ENCODE measurements around the gene FOXJ3. TPM values are rescaled to one million over a fixed set of nuclear protein-coding genes. Genes with fewer than 3 reads are reported as not detected.

FOXJ3 gene
- polyA plus RNA-seq, 4 donors = 33.4 to 46.4 (median 44.4) TPM

DNA sequence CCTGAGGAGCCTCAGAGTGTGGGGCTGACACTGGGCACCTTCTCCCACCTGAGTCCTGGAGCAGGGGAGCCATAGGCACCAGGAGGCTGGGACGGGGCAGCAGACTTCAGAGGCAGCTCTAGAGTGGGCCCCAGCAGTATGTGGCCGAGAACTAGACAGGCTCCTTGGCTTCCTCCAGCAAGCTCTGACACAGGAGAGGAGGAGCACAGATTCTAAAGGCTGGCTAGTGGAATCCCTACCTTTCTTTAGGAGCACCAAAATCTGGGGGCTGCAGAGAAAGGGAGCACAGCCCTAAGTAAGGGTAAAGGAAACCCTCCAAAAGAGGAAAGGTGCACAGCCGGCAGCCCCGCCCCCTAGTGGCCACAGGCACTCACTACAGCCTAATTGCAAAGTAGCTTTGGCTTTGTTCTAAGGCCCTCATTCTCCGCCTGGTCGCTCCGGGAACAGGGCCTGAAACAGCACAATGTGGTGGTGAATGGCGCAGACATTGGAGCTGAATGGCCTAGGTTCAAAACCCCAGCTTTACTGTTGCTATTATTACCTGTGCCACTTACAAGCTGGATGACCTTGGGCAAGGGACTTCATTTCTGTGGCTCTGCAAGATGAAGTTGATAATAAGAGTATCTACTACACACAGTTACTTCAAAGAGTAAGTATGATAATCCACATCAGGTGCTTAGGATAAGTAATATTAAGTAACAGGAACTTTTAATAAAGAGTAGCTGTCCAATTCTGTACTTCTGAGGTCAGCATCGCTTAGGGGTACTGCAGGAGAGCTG, 161.7 kb downstream of the FOXJ3 start:
- peak in 1 of 4 donors; percentile 18 for DNase-seq (ENCODE audit: low read depth in 4 of 4, low spot score in 3 of 4)

DNA sequence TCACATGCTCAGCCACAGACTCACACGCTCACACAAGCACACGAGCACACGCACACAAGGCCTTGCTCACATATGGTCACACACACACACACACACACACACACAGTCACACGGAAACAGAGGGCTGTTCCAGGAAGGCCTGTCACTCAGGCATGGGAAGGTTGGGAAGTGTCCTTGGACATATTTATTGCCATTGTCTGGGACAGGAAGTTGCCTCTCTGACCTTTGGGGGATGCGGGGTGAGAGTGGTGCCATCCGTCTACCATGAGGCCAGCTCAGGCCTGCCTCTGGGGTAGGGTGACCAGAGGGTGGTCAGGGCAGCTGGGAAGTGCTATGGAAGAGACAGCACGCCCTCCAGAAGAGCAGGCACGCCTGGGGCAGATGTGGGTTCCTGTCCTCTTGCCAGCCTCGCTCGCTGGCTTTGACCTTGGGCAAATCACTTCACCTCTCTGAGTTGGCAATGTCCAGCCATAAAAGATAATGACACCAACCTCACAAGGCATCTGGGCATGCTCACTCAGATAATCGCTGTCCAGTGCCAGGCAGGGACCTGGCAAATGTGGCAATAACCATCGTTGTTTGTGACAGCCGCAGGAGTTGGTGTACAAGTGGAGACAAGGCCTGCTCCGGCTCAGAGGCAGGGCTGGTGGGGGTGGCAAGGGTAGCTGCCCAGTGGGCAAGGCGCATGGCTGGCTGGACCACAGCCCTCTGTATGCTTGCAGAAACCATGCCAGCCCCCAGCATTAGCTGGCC, 162.5 kb downstream of the FOXJ3 start:
- DNase-seq (ENCODE audit: low read depth in 4 of 4, low spot score in 3 of 4) = peak in 1 of 4 donors; percentile 31

DNA sequence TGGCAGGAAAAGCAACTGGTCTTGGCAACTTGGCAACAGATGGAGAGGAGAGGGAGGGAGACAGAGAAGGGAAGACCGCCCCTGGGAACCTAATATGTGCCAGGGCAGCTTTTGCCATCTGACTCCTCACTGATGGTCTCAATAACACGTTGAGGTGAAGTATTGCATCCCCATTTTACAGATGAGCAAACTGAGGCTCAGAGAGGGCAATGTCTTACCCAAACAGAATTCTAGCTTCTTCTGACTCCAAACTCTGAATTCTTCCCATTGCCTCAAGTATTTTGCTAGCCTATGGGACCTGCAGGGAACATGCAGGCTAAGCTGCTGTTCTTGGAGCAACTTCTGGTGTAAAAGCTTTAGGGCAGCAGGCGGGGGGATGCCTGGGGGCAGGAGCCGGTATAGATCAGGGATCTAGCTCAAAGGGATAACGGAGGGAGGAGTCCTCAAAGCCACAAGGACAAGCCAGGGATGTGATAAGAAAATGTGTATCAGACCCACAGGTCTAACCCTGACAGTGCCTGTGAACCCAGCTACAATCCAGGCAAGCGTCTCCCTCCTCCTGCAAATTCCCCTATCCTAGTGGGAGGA, 163.3 kb downstream of the FOXJ3 start:
- DNase-seq (ENCODE audit: low read depth in 4 of 4, low spot score in 3 of 4) = no peak

DNA sequence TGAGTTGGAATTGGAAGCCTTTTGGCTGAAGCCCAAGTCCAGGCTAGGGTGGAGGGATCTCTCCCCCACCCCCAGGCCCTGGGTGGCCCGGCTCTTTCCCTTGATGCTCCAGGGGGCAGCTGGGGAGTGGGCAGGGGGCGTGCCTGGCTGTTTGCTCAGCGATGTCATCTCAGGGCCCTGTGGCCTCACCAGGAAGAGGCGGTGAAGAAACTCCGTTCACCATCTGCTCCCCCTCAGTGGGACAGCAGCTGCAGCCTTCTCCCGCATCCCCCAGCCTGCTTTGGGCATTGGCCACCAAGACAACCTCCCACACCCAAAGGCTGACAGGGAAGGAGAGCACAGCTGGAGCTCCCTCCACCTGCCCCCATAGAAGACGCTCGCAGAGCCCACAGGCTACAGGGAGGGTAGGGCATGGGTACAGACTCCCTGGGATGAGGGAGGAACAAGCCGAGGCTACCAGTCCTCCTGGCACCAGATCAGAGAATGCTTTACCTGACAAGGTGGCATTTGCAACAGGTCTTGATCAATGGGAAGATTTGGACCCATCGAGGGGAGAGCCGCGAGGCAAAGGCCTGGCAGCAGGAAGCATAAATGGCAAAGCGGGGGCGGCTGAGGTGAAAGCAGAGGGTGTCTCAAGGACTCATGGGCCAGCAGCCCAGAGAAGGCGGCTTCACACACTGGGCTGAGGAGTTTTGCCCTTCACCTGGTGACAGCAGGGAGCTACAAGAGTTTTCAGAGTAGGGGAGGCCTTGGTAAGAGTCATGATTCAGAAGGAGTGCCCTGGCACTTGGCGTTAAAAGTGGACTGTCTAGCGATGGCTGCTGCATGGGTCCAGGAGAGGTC, 164.0 kb downstream of the FOXJ3 start:
- DNase-seq (ENCODE audit: low read depth in 4 of 4, low spot score in 3 of 4) = no peak

DNA sequence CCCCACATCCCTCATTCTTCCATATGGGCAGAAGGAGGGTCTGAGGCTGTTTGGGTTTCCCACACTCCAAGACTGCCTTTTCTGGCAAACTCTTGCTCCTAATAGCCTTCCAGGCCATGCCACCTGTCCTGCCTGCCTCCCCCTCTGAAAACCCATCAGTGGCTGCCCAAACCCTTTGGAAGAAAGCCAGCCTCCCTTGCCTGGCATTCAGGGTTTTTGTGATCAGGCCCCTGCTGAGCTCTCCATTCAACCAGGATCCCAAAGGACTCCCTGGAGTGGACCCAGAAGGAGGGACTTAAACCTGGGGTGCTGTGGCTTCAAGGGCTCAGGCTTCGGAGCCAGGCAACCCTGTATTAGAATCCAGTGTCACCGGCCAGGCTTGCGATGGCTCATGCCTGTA, 166.3 kb downstream of the FOXJ3 start:
- no peak for DNase-seq (ENCODE audit: low read depth in 4 of 4, low spot score in 3 of 4)

DNA sequence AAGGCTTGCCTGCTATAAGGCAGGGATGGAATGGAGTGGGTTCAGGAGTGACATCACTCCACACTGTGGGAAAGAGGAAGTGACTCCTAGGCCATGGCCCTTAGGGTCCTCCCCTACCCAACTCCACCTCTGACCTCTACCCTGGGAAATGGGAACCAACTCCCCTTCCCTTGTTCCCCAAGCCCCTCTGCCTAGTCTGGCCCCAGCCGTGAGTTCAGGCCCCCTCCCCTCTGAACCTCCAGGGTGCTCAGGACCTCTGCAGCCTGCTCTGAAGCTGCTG, 166.7 kb downstream of the FOXJ3 start:
- no peak for DNase-seq (ENCODE audit: low read depth in 4 of 4, low spot score in 3 of 4)

DNA sequence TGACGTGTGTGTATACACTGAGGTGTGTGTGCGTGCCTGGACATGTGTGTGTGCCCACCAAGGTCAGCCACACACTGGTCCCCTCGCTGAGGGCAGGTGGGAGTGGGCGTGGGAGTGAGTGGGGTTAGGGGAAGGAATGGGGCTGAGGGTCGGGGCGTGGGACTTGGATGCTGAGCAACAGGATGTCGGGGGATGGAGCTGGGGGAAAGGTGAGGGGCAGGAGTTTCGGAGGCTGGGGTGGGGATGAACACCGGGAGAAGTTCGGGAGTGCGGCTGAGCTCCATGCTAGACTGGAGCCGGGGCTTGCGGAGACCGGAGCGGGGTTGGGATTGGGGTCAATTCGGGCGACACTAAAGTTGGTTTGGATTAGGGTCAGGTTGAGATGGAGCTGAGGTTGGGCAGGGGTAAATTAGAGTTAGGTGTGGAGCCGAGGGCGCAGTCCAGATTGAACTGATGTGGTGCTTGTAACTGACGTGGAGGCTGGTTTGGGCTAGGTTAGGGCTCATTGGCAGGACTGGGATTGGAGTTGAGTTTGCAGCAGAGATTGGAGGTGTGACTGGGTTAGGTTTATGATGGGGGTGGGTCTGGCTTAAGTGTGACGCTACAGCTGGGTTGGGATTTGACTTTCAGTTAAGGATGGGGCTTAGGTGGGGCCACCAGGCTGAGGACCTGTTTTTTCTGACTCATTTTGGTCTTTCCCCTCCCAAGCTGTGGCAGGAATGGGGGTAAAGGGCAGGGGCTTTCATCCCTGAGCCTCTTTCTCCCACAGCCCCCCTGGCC, 167.2 kb downstream of the FOXJ3 start:
- no peak for DNase-seq (ENCODE audit: low read depth in 4 of 4, low spot score in 3 of 4)

DNA sequence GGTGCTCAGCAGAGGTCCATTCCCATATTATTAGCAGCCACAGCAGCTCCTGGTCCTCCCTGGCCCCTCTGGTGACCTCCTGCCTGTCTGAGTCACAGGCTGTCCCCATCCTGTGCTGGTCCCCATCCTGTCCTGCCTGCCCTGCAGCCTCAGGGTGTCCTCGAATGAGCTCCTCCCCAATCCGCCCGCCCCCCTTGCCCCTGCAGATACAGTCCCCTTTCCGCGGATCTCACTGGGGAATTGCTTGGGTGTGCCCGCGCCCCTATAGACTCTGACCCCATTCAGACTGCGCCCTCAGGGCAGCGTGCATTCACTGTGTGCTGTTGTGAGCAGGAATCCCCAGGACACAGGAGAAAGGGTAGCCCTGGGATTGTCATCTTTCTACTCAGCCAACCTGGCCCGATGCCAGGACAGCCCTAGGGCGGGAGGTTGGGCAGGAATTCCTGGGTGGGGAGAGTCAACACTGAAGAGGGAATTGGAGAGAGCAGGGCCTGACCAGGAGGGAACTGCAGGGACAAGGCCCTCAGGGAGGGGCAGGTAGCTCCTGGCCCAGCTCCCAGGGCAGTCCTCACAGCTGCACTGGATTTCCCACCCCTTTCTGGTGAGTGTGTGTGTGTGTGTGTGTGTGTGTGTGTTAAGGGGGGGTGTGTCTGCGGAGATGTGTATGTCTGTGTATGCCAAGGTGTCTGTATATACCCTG, 169.4 kb downstream of the FOXJ3 start:
- peak in 1 of 4 donors; percentile 33 for DNase-seq (ENCODE audit: low read depth in 4 of 4, low spot score in 3 of 4)

DNA sequence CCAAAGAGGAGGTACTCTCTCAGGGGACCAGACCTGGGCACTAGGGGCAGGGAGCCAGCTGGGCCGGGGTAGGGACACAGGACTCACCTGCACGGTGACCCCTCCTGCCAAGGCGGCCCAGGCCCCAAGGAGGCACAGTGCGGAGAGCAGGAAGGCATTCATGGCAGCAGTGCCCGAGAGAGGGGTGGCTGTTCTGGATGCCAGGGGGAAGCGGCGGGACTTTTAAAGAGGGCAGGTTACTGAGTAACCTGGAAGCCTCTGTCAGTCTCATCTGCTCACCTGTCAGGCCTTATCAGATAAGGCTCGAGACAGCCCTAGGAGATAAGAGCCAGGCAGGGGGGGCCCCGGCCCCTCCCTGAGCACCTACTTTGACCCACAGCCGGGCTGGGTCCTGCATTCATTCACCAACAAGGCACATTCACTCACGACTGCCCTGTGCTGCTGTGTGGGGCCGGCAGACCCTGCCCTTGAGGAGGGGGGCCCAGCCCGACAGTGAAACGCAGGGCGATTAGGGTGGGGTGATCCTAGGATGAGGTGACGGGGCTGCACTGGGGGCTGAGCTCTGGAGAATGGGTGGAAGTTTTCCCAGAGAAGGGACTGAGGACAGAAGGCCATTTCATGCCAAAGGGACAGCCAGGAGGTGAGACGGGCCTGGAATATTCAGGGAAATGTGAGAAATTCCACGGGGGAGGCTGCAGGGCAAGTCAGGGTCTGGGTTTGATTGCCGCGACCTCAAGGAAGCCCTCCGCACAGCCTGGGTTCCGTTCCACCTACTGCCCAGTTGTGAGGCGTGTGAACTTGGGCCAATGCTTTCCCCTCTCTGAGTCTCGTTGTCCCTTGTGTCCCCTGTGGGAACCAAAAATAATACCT, 170.2 kb downstream of the FOXJ3 start, which contains the start of gene GUCA2A:
GUCA2A (minus strand) TSS at position 195 of the 870 bp plus-strand sequence; CDS start at position 162, 33 bp downstream.
- no peak for DNase-seq (ENCODE audit: low read depth in 4 of 4, low spot score in 3 of 4)

DNA sequence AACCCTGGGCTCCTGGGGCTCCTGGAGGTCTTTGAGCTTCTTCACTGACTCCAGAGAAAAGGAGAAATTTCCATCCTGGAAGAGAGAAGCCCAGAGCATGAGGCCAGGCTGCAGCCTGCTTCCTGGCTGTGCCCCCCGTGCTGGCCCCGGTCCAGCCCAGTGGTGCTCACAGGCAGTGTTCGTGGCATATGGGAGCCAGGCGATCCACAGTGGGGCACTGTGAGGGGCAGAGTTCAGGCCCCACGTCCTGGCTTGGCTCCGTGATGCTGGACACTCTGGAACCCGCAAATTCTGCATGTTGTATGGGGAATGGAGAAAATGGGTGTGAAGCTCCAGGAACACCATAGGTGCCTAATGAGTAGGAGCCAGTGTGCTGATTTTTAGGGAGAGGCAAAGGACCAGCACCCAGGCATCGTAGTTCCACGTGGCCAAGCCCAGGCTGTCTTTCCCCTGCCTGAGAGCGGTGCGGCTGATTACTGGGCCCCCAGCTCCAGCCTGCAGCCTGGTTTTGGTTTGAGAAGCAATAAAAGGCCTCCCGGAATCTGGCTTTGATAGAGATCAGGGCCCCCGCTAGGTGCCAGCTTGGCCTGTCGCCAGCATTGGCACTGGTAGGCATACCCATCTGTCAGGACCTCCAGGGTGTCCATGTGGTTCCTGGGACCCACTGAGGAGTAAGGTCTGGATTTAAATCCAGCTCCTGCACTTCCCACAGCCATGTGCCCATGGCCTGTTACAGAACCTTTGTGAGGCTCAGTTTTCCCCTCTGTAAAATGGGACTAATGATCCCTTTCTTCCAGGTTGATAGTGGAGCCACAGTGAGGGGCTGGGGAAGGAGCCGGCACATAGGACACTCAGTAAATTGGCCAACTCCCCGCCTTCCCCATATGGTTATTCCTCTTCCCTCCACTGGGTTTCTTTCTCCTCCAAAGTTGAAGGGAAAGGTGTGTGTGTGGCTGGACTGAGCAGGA, 171.2 kb downstream of the FOXJ3 start:
- no peak for DNase-seq (ENCODE audit: low read depth in 4 of 4, low spot score in 3 of 4)

DNA sequence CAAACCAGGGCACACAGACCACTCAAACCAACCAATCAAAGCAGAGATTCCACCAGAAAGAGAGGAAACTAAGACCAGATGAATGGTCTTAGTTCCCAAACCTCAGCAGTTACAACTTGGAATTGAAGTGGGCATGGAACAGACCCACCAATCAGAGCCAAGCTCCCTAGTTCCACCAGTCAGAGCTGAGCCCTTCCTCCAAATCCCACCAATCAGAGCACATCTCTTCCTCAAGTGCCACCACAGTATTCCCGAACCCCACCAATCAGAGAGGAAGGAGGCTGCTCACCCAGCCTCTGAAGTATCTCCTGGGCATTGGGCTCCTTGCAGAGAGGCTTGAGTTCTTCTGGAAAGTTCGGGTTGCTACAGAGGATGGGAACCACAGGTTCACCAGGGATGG, 171.9 kb downstream of the FOXJ3 start:
- no peak for DNase-seq (ENCODE audit: low read depth in 4 of 4, low spot score in 3 of 4)

DNA sequence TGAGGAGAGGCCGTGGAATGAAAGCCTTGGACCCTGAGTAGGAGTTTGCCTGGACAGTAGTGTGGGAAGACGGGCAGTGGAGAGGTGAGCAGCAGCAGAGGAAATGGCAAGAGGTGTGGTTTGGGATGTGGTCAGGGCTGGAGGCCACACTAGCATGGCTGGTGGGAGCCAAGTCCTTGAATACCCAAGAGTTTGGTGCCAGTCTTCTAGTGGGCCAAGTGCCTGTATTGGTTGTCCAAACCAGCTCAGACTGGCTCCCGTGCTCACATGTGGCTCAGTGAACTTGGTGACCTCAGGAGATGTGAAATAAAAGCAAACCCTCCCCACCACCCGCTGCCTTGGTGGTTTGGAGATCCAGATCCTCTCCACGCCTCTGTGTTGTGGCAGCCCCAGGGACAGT, 172.9 kb downstream of the FOXJ3 start:
- no peak for DNase-seq (ENCODE audit: low read depth in 4 of 4, low spot score in 3 of 4)

DNA sequence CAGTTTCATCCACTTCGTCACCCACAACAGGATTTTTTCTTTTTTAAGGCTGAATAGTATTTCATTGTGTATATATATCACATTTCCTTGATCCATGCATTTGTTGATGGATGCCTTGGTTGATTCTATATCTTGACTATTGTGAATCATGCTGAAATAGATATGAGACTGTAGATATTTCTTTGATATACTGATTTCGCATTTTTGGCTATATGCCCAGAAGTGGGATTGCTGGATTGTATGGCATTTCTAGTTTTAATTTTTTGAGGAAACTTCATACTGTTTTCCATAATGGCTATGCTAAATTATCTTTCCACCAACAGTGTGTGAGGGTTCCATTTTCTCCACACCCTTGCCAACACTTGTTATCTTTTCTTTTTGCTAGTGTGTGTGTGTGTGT, 176.8 kb downstream of the FOXJ3 start:
- no peak for DNase-seq (ENCODE audit: low read depth in 4 of 4, low spot score in 3 of 4)

DNA sequence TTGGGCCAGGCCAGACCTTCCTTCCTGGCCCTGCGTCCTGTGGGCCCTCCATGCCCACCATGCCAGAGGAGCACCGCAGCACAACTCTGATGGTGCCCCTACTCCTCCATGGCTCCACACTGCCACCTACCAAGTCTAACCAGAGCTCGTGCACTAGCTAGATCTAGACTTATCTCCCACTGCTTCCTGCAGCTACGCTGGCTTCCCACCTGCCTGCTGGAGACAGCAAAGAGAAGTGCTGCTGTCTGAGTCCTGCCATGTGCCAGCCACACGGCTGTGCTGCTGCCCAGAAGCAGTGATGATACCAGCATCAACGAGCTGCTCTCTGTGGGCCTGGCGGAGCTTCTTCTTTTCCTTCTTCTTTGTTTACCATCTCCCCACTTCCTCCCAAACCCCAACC, 177.4 kb downstream of the FOXJ3 start:
- no peak for DNase-seq (ENCODE audit: low read depth in 4 of 4, low spot score in 3 of 4)

DNA sequence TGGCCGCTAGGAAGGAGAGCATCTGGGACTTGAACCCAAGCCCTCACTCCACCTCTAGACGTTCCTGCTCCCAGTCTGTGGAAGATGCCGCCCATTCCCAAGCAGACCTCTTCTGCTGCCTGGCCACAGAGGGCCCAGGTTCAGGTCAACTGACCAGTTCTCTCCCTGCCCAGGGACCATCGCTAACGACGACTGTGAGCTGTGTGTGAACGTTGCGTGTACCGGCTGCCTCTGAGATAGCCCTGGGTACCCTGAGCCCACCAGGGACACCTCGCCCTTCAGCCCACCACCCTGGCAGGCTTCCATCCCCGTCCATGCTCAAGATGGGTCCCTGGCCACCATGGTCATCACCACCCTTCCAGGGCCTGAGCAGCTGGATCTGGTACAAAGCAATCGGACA, 179.7 kb downstream of the FOXJ3 start:
- DNase-seq (ENCODE audit: low read depth in 4 of 4, low spot score in 3 of 4) = no peak

DNA sequence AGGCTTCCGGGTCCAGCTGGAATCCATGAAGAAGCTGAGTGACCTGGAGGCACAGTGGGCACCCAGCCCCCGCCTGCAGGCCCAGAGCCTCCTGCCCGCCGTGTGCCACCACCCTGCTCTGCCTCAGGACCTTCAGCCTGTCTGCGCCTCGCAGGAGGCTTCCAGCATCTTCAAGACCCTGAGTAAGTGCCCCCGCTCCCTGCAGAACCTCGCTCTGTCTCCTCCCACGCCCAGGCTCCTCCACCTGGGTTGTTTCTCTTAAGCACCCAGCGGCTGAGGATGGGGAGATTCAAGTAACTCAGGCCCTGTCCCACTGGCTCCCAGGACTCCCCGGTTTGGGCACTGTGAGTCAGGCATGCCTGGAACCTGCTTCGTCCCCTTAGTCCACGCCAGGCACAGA, 180.3 kb downstream of the FOXJ3 start:
- no peak for DNase-seq (ENCODE audit: low read depth in 4 of 4, low spot score in 3 of 4)

DNA sequence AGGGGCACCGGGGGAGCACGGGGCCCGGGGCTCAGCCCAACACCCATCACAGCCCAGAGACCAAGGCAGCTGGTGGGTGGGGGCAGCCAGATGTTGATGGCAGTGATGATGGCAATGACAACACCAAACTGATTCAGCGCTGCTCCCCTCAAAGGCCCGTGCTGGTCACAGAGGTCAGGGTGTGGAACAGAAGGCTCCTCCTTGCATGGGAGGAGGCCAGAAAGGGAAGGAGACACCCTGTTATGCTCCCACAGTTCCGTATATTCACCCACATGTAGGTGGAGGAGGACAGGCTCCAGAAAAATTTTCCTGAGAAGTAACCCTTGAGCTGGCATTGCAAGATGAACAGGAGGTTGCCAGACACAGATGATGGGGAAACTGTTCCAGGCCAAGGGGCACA, 181.4 kb downstream of the FOXJ3 start:
- no peak for DNase-seq (ENCODE audit: low read depth in 4 of 4, low spot score in 3 of 4)

All from right renal pelvis (tissue), 4 donors.